Panc1 (cell line): ENCODE measurements around the gene TPGS2. TPM values are rescaled to one million over a fixed set of nuclear protein-coding genes. Genes with fewer than 3 reads are reported as not detected.

ENCODE experiments used
- ATAC-seq: fragments of 200-7000 bp; cut with Tn5 transposase; 2 replicates; pipeline ENCODE4 v1.9.1; 2020; ENCODE audit warnings: mild to moderate bottlenecking, moderate library complexity
- BruUV-seq: library from RNA; stranded (reverse); fragments of 400-500 nt; replicated peaks from 2 replicates; lab custom pipeline; 2021; lab: Mats Ljungman, UMichigan
- CTCF ChIA-PET: fragments of 300-600 bp; sonication (Branson Sonifier 250); formaldehyde crosslinking; loops from one replicate; lab custom pipeline; 2022; ENCODE audit warnings: antibody characterized with exemption; lab: Charles Lee
- POLR2A ChIA-PET: fragments of 300-600 bp; sonication (Branson Sonifier 250); formaldehyde crosslinking; loops from one replicate; lab custom pipeline; 2022; ENCODE audit warnings: antibody characterized with exemption; lab: Charles Lee
- DNase-seq: peaks from one replicate; pipeline ENCODE4 v3.0.0-alpha.2; 2010; ENCODE audit warnings: low read depth, low spot score
- H3K27ac ChIP-seq: 2 replicates; pipeline ENCODE4 v1.5.1; 2011; ENCODE audit warnings: mild to moderate bottlenecking, low read length, inconsistent platforms
- H3K27me3 ChIP-seq: fragments of 200-500 bp; sonication (Bioruptor generic); 2 replicates; pipeline ENCODE4 v1.6.0; 2014; ENCODE audit warnings: low read length, inconsistent platforms; ENCODE audit not compliant: control insufficient read depth, insufficient read depth
- H3K36me3 ChIP-seq: fragments of 200-500 bp; sonication (Bioruptor generic); 2 replicates; pipeline ENCODE4 v1.5.1; 2014; ENCODE audit warnings: inconsistent platforms, mild to moderate bottlenecking, low read length, moderate library complexity; ENCODE audit not compliant: control insufficient read depth, insufficient read depth
- H3K4me1 ChIP-seq: 2 replicates; pipeline ENCODE4 v1.5.1; 2011; ENCODE audit warnings: inconsistent platforms, mild to moderate bottlenecking, low read length, moderate library complexity; ENCODE audit not compliant: control insufficient read depth, insufficient read depth
- H3K4me3 ChIP-seq, 2 experiments: 2 replicates each; pipeline ENCODE4 v1.5.1; 2011 to 2012; ENCODE audit warnings: low read depth in 2 of 2, low read length in 2 of 2, mild to moderate bottlenecking in 2 of 2, inconsistent platforms in 1 of 2, moderate library complexity in 1 of 2
- H3K9me3 ChIP-seq: fragments of 200-500 bp; sonication (Bioruptor generic); 2 replicates; pipeline ENCODE4 v1.5.1; 2014; ENCODE audit warnings: low read depth, mild to moderate bottlenecking, inconsistent platforms, low read length, moderate library complexity; ENCODE audit not compliant: control insufficient read depth, insufficient read depth
- POLR2AphosphoS5 ChIP-seq: IDR thresholded peaks from 2 replicates; pipeline ENCODE4 v1.6.1; 2012; ENCODE audit warnings: mild to moderate bottlenecking, low read depth, low read length, moderate library complexity
- SIN3A ChIP-seq: IDR thresholded peaks from 2 replicates; pipeline ENCODE4 v1.6.1; 2012; ENCODE audit warnings: low read depth, mild to moderate bottlenecking, low read length, moderate library complexity, borderline replicate concordance; ENCODE audit not compliant: insufficient read depth
- TCF7L2 ChIP-seq: IDR thresholded peaks from 2 replicates; pipeline ENCODE4 v1.6.1; 2011; ENCODE audit warnings: mild to moderate bottlenecking, low read depth, low read length, inconsistent platforms
- in situ Hi-C: cut with HindIII; loops from 2 replicates; pipeline ENCODE4 v1.10.0; 2016; ENCODE audit warnings: low sequenced_read_pairs, low pct_unique_long_range_greater_than_20kb
- intact Hi-C: fragments of 100-400 bp; cut with micrococcal nuclease; formaldehyde crosslinking; loops from one replicate; pipeline ENCODE4 v1.10.0; 2022; ENCODE audit not compliant: unreplicated experiment
- total RNA-seq: library from RNA; stranded (reverse); gene quantifications from one replicate; pipeline ENCODE4 v1.2.1, GENCODE V29; 2021; ENCODE audit not compliant: unreplicated experiment
- TF ChIP-seq, protein P1 (sequence below), 2 experiments: IDR thresholded peaks; 2 replicates each; pipeline ENCODE4 v1.6.1; 2011 to 2012; ENCODE audit warnings: low read depth in 2 of 2, control low read depth in 1 of 2, low read length in 1 of 2, mild to moderate bottlenecking in 1 of 2, moderate library complexity in 1 of 2; ENCODE audit not compliant: insufficient read depth in 1 of 2
- TF ChIP-seq, protein P2 (sequence below): fragments of 450-650 bp; IDR thresholded peaks from 2 replicates; pipeline ENCODE4 v1.5.1; 2017; ENCODE audit warnings: mild to moderate bottlenecking

TPGS2 gene
- total RNA-seq, 1 experiment from 2014 or later = 98.7 TPM

DNA sequence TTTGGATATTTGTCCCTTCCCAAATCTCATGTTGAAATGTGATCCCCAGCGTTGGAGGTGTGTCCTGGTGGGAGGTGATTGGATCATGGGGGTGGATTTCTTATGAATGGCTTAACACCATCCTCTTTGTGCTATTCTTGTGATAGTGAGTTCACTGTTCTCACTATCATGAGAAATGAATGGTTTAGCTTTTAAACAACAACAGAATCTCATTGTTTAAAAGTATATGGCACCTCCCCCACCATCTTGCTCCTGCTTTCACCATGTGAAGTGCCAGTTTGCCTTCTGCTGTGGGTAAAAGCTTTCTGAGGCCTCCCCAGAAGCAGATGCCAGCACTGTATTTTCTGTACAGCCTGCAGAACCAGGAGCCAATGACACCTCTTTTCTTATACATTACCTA, 38.3 kb upstream of the TPGS2 start:
- ChIA-PET POLR2A (no interaction called here), CTCF (no interaction called here)
- intact Hi-C loops = no loop called here
- Histone ChIP-seq H3K9me3 (no peaks in the 10 kb centered on the region), H3K4me1 (no peaks in the 10 kb centered on the region), H3K27me3 (no peaks in the 10 kb centered on the region), H3K36me3 (no peaks in the 10 kb centered on the region), H3K4me3 (no peak overlapping the region), H3K27ac (no peak overlapping the region)
- in situ Hi-C loops = no loop called here
- no peak for ATAC-seq
- TF ChIP-seq SIN3A (no peak), TCF7L2 (no peak), POLR2AphosphoS5 (no peak)
- TF ChIP-seq, protein P1, sequence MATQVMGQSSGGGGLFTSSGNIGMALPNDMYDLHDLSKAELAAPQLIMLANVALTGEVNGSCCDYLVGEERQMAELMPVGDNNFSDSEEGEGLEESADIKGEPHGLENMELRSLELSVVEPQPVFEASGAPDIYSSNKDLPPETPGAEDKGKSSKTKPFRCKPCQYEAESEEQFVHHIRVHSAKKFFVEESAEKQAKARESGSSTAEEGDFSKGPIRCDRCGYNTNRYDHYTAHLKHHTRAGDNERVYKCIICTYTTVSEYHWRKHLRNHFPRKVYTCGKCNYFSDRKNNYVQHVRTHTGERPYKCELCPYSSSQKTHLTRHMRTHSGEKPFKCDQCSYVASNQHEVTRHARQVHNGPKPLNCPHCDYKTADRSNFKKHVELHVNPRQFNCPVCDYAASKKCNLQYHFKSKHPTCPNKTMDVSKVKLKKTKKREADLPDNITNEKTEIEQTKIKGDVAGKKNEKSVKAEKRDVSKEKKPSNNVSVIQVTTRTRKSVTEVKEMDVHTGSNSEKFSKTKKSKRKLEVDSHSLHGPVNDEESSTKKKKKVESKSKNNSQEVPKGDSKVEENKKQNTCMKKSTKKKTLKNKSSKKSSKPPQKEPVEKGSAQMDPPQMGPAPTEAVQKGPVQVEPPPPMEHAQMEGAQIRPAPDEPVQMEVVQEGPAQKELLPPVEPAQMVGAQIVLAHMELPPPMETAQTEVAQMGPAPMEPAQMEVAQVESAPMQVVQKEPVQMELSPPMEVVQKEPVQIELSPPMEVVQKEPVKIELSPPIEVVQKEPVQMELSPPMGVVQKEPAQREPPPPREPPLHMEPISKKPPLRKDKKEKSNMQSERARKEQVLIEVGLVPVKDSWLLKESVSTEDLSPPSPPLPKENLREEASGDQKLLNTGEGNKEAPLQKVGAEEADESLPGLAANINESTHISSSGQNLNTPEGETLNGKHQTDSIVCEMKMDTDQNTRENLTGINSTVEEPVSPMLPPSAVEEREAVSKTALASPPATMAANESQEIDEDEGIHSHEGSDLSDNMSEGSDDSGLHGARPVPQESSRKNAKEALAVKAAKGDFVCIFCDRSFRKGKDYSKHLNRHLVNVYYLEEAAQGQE (IDR thresholded peaks at IDR 0.05; ENCODE audit: insufficient read depth in 1 of 2, low read depth in 2 of 2, low read length in 1 of 2) = no peak
- TF ChIP-seq, protein P2, sequence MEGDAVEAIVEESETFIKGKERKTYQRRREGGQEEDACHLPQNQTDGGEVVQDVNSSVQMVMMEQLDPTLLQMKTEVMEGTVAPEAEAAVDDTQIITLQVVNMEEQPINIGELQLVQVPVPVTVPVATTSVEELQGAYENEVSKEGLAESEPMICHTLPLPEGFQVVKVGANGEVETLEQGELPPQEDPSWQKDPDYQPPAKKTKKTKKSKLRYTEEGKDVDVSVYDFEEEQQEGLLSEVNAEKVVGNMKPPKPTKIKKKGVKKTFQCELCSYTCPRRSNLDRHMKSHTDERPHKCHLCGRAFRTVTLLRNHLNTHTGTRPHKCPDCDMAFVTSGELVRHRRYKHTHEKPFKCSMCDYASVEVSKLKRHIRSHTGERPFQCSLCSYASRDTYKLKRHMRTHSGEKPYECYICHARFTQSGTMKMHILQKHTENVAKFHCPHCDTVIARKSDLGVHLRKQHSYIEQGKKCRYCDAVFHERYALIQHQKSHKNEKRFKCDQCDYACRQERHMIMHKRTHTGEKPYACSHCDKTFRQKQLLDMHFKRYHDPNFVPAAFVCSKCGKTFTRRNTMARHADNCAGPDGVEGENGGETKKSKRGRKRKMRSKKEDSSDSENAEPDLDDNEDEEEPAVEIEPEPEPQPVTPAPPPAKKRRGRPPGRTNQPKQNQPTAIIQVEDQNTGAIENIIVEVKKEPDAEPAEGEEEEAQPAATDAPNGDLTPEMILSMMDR = no peak
- no peak for DNase-seq
- no TSS peak for BruUV-seq

DNA sequence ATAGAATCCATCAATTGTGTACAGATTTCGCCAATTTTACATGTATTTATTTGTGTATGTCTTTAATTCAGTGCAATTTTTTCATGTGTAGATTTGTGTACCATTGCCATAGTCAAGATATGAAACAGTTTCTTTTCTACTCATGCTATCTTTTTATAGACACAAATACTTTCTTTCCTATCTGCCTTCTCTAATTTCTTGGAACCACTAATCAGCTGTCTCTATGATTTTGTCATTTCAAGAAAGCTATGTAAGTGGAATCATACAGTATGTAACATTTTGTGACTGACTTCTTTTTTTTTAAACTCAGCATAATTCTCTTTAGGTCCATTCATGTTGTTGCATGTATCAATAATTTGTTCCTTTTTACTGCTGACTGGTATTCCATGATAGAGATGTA, 33.4 kb upstream of the TPGS2 start:
- no peaks in the 10 kb centered on the region for H3K9me3 ChIP-seq
- no peak overlapping the region for H3K4me3 ChIP-seq
- no peaks in the 10 kb centered on the region for H3K27me3 ChIP-seq
- H3K36me3 ChIP-seq = no peaks in the 10 kb centered on the region; the same call in 1 of the 2 replicates
- H3K27ac ChIP-seq = no peak overlapping the region
- in situ Hi-C loops (no loop called here), intact Hi-C loops (no loop called here)
- POLR2A ChIA-PET = no interaction called here
- BruUV-seq = no TSS peak
- ATAC-seq (no peak), DNase-seq (no peak)
- no peaks in the 10 kb centered on the region for H3K4me1 ChIP-seq
- CTCF ChIA-PET = no interaction called here
- no peak for TF ChIP-seq TCF7L2
- no peak for TF ChIP-seq POLR2AphosphoS5
- TF ChIP-seq, protein P1 (IDR thresholded peaks at IDR 0.05; ENCODE audit: insufficient read depth in 1 of 2, low read depth in 2 of 2, low read length in 1 of 2) = no peak
- TF ChIP-seq SIN3A = no peak
- TF ChIP-seq, protein P2 = no peak
